Activated naive CD8-positive, alpha-beta T cell (primary cell): ENCODE results near the gene PIP4P1.

Source experiments
- H3K27ac Mint-ChIP-seq: one replicate; pipeline ENCODE4 v1.8.0; 2021; ENCODE audit warnings: mixed read lengths
- H3K27me3 Mint-ChIP-seq: one replicate; pipeline ENCODE4 v1.8.0; 2021; ENCODE audit warnings: mixed read lengths
- H3K36me3 Mint-ChIP-seq: one replicate; pipeline ENCODE4 v1.8.0; 2021; ENCODE audit warnings: mixed read lengths
- H3K4me1 Mint-ChIP-seq: one replicate; pipeline ENCODE4 v1.8.0; 2021; ENCODE audit warnings: low read depth, mixed read lengths
- H3K4me3 Mint-ChIP-seq: one replicate; pipeline ENCODE4 v1.8.0; 2021; ENCODE audit warnings: mild to moderate bottlenecking, mixed read lengths
- H3K9me3 Mint-ChIP-seq: one replicate; pipeline ENCODE4 v1.8.0; 2021; ENCODE audit warnings: low read depth, mixed read lengths

The PIP4P1 gene

DNA sequence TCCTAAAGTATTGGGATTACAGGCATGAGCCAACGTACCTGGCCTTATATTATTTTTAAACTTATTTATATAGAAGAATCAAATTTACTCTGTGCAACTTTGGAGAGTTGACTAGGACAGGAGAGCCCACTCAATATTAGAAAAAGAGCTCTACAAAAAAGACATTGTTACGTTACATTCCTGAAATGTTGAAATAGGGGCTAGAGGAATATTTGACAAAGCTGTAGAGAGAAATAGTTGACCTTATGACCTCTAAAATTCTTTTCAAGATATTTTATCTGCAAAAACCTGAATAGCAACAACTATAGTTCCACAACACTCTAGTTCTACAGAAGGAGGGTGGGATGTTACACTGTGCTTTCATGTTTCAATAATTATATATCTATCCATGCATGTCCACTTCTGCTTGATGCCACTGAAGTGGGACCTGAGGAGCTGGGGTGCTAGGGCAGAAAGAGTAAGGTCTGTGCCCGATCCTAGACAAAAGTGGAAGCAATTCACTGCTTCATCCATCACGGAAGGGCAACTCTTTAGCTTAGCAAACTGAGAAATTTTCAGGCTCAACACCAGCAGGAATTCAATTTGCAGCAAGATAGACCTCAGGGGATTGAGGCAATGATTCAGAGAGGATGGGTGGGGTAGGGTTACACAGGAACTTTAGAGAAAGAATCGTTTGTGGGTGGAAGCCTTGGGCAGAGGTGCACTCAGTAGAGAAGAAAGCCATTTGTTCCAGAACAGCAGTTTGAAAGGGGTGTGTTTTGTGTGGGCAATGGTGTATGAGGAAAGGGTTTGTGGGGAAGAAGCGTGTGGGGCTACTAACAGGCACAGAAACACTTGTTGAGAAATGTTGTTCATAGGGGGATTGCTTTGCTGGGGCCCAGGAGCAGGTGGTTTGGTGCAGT, 28.1 kb upstream of the PIP4P1 start:
- Mint-ChIP-seq H3K4me3 (peak overlapping the region; percentile 44), H3K27ac (peak overlapping the region; percentile 83), H3K27me3 (no peaks in the 10 kb centered on the region), H3K4me1 (peaks cover 64% of the 10 kb centered on the region), H3K36me3 (peaks cover 2% of the 10 kb centered on the region), H3K9me3 (no peaks in the 10 kb centered on the region)

DNA sequence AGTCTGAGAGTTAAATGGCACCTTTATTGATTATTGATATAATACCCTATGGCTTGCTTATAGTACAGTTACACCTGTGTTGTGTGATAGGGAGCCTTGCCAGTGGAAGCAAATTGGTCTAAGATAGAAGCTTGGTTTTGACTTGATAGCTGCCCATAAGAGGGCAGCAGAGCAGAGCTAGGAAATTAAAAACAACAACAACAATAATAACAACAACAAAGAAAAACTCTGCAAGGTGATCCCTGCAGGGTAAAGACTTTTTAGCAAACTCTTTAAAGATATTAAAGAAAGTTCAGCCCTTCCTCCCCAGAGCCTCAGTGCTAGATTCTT, 26.1 kb upstream of the PIP4P1 start:
- H3K27ac Mint-ChIP-seq = no peak overlapping the region
- H3K4me3 Mint-ChIP-seq = peak overlapping the region; percentile 40
- no peaks in the 10 kb centered on the region for H3K27me3 Mint-ChIP-seq
- H3K36me3 Mint-ChIP-seq = peaks cover 2% of the 10 kb centered on the region
- peaks cover 70% of the 10 kb centered on the region for H3K4me1 Mint-ChIP-seq
- H3K9me3 Mint-ChIP-seq = no peaks in the 10 kb centered on the region

DNA sequence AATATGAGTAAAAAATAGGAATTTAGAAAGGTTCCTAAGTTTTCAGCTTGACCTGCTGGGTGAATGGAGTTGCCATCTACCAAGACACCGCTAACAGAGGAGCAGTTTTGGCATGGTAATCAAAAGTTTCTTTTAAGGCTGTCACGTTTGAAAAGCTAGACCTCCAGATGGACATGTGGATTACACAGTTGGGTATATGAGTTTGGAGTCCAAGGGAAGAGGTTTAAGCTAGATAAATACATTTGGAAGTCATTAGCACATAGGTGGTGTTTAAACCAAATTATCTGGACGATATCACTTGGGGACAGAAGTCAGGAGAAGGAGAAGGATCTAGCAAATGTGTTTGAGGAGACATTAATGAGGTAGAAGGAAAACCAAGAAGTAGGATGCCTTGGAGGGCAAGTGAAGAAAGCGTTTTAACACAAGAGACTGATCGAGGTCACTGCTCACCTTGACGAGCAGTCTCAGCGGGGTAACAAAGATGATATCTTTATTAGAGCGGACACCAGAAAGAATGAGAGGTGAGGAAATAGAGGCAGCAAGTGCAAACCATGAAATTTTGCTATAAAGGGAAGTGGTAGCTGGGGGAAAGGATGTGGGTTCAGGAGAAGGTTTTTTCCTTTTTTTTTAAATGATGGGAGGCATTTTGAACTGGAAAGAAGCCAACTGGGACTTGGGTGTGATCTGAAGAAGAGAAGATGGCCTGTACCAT, 25.6 kb upstream of the PIP4P1 start:
- H3K27me3 Mint-ChIP-seq = no peaks in the 10 kb centered on the region
- H3K4me1 Mint-ChIP-seq = peaks cover 71% of the 10 kb centered on the region
- H3K27ac Mint-ChIP-seq = peak overlapping the region; percentile 24
- no peaks in the 10 kb centered on the region for H3K9me3 Mint-ChIP-seq
- peaks cover 2% of the 10 kb centered on the region for H3K36me3 Mint-ChIP-seq
- H3K4me3 Mint-ChIP-seq = peak overlapping the region; percentile 40

DNA sequence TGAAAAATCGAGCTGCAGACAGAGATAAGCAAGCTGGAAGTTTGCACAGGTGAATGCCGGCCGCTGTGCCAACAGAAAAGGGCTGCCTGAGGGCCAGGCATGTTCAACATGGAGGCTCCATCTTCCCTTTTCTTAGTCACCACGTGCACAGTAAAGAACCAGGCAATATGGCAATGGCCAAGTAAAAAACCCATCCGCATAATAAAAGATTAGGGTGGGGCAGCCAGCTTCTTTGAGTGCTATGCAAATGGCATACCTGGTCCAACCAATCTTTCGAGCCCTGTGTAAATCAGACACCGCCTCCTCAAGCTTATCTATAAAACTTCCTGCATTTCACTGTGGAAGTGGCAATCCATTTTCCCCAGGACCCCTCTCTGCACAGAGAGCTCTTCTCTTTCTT, 24.7 kb upstream of the PIP4P1 start:
- no peaks in the 10 kb centered on the region for H3K27me3 Mint-ChIP-seq
- H3K36me3 Mint-ChIP-seq = peaks cover 2% of the 10 kb centered on the region
- no peaks in the 10 kb centered on the region for H3K9me3 Mint-ChIP-seq
- peaks cover 70% of the 10 kb centered on the region for H3K4me1 Mint-ChIP-seq
- H3K4me3 Mint-ChIP-seq = no peak overlapping the region
- no peak overlapping the region for H3K27ac Mint-ChIP-seq

DNA sequence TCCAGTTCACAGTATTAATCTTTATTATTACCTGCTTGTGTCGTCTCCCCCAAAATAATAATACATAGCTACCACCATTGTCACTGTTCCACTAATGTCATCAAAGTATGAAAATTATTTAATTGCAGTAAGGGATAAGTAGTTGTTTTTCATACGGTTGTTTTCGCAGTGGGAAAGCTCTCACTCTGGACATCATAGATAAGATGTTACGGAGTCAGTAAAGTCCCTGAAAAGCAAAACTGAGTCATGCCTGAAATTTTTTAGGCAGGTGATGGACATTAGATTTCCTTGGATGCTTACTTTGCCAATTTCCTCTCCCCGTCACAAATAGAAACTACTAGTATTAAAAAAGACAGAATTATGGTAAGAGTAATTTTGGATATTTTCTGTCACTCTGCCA, 21.1 kb upstream of the PIP4P1 start:
- Mint-ChIP-seq H3K27ac (peak overlapping the region; percentile 75), H3K27me3 (no peaks in the 10 kb centered on the region), H3K9me3 (no peaks in the 10 kb centered on the region), H3K4me3 (no peak overlapping the region), H3K36me3 (peaks cover 10% of the 10 kb centered on the region), H3K4me1 (peaks cover 62% of the 10 kb centered on the region)

DNA sequence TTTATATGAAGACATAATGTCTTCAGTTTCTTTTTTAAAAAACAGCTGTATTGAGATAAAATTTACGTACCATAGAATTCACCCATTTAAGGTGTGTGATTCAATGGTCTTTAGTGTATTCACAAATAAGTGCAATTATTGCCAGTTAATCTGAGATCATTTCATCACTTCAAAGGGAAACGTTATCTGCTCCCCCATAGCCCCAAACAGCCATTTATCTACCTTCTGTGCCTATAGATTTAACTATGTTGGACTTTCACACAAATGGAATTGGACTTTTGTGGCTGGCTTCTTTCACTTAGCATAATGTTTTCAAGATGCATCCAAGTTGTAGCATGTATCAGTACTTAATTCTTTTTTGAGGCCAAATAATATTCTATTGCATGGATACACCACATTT, 17.7 kb upstream of the PIP4P1 start:
- H3K9me3 Mint-ChIP-seq = no peaks in the 10 kb centered on the region
- no peak overlapping the region for H3K4me3 Mint-ChIP-seq
- peaks cover 79% of the 10 kb centered on the region for H3K4me1 Mint-ChIP-seq
- H3K36me3 Mint-ChIP-seq = peaks cover 29% of the 10 kb centered on the region
- no peaks in the 10 kb centered on the region for H3K27me3 Mint-ChIP-seq
- peak overlapping the region; percentile 7 for H3K27ac Mint-ChIP-seq

DNA sequence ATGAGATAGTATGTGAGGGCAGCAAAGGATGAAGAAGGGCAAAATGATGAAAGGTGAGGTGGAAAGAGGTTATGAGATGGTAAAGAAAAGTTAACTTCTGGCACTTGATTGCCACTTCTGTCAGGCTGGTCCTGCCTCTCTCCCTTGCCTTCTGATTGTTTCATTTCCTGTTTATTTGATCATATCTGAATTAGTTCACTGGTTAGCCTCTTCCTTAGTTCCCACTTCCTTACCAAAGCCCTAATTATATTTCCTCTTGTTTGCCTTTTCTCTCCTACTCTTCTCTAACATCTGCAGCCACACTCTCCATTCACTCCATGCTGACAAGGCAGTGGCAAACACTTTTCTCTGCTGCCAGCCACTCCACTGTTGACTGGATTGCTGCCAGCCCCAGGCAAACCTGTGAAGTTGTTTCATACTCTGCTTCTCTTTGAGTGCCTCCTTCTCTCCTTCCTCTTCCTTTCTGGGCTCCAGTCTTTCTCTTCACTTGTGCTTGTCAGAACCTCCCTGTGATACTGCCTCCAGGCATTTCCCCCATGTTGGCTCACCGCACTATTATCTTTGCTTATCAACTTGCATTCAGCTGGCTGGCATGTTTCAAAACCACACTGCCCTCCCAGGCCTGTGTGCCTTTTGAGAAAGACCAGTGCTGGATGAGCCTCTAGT, 16.1 kb upstream of the PIP4P1 start:
- Mint-ChIP-seq H3K4me1 (peaks cover 77% of the 10 kb centered on the region), H3K27me3 (no peaks in the 10 kb centered on the region), H3K27ac (peak overlapping the region; percentile 91), H3K4me3 (peak overlapping the region; percentile 71), H3K36me3 (peaks cover 34% of the 10 kb centered on the region), H3K9me3 (no peaks in the 10 kb centered on the region)

DNA sequence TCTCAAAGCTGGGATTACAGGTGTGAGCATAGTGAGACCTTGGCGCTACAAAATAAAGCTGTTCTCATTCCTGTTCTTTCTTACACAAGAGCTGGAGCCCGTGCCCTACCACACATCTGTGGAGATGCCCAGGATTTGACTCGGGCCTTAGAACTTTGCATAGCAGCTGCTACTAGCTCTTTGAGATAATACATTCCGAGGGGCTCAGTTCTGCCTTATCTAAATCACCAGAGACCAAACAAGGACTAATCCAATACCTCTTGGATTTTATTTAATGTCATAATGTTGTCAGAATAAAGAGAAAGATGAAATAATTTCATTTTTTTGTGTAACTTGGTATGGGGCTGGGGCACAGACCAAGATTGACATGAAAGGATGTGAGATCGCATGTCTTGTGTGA, 15.5 kb upstream of the PIP4P1 start:
- peaks cover 38% of the 10 kb centered on the region for H3K36me3 Mint-ChIP-seq
- no peaks in the 10 kb centered on the region for H3K9me3 Mint-ChIP-seq
- no peaks in the 10 kb centered on the region for H3K27me3 Mint-ChIP-seq
- H3K4me3 Mint-ChIP-seq = peak overlapping the region; percentile 71
- peaks cover 78% of the 10 kb centered on the region for H3K4me1 Mint-ChIP-seq
- peak overlapping the region; percentile 91 for H3K27ac Mint-ChIP-seq

DNA sequence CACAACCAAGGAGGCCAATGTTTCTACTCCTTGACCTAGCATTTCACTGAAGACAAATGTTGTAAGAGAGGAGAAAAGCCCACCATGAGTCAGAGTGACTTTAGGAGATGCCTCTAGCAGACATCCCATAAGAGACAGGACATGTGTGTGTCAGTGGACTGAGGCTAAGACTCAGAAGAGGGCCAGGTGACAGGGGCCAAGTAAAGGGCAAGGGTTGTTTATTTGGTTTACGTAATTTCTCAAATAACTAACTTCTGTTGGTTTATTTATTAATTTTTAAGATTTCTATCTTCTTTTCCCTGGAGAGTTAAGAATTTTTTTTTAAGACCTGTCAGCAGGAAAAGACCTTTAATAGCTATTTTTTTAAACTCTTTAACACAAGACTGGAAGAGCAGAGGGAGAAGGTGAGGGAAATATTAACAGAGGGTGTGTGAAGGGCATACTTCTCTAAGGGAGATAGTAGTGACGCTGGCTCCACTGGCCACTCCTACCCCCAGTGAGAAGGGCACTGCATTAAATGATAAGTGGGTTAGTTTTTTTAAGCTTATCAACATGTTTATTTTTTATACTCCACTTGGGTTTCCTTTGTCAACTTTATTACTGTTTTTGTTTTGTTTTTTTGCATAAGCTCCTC, 11.4 kb upstream of the PIP4P1 start:
- Mint-ChIP-seq H3K36me3 (peaks cover 38% of the 10 kb centered on the region), H3K27ac (peak overlapping the region; percentile 77), H3K27me3 (no peaks in the 10 kb centered on the region), H3K4me1 (peaks cover 69% of the 10 kb centered on the region), H3K9me3 (no peaks in the 10 kb centered on the region), H3K4me3 (peak overlapping the region; percentile 73)

DNA sequence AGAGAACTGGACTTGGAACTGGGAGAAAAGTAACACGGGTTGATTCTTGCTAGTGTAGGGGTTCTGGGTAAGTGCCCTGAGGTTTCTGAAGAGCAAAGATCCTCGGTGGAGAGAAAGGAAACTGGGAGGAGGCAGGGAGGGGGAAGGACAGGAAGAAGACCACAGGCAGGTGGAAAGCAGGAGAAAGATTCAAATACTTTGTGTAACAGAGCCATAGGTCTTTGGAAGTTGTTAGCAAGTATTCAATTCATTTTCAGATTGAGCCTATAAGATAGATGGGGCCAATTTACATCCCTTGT, 9.3 kb upstream of the PIP4P1 start:
- H3K36me3 Mint-ChIP-seq = peaks cover 25% of the 10 kb centered on the region
- H3K27me3 Mint-ChIP-seq = no peaks in the 10 kb centered on the region
- peaks cover 48% of the 10 kb centered on the region for H3K4me1 Mint-ChIP-seq
- H3K9me3 Mint-ChIP-seq = no peaks in the 10 kb centered on the region
- peak overlapping the region; percentile 99 for H3K27ac Mint-ChIP-seq
- H3K4me3 Mint-ChIP-seq = peak overlapping the region; percentile 99

DNA sequence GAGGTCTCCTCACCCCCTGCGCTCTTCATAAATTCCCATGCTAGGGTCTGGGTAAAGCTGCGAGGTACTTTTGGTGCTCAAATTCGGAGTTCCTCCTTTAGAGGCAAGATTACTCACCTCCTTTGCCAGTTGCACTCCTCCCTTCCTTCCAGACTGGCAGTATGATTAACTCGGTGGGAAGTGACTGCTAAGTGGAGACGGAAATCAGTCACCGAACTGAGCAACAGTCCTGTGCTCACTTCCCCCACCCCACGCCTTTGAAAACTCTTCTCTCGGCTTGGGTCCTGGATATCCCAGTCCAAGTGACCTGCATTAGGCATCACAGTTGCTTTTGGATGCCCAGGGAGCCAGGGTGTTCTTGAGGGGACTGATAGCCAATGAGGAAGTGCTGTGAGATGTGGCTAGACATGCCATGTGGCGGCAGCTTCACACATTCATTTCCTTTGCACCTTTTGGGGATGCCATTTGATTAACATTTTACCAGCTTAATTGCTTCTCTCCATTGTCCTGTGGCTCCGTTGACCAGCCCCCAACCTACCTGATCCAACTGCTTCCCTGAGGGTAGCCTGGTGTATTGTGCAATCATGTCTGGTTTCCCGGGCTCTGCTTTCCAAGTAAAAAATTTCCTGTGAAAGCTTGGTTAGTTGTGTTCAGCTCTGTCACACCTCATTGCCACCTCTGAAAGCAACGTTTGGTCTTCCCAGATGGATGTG, 8.8 kb upstream of the PIP4P1 start:
- Mint-ChIP-seq H3K9me3 (no peaks in the 10 kb centered on the region), H3K36me3 (peaks cover 23% of the 10 kb centered on the region), H3K4me3 (peak overlapping the region; percentile 99), H3K27me3 (no peaks in the 10 kb centered on the region), H3K27ac (peak overlapping the region; percentile 99), H3K4me1 (peaks cover 44% of the 10 kb centered on the region)

DNA sequence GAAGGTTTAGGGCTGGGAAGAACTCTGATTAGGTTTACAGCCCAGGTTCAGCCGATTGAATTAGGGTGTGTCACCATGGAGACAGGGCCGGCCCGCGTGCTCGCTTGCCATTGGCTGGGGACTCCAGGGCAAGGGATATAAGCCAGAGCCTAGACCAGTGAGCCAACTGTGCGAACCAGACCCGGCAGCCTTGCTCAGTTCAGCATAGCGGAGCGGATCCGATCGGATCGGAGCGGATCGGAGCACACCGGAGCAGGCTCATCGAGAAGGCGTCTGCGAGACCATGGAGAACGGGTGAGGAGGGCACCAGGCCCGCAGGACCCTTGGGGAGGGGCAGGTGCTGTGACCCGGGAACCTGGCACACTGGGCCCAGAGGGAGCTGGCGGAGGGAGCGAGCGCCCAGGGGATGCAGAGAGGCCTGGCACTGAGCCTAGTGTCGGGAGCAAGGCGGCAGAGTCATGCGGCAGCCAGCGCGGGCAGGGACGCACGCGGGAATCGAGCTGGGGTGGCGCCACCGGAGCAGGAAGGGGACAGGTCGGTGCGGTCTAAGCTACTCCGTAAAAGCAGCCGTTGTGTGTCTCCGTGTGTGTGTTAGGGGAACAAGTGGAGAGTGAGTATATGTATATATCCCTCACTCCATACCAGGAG, 8.1 kb upstream of the PIP4P1 start, which contains the start of gene PNP:
PNP (plus strand) TSS at position 165 of the 648 bp plus-strand sequence; CDS start at position 284, 119 bp downstream.
- peaks cover 38% of the 10 kb centered on the region for H3K4me1 Mint-ChIP-seq
- H3K27me3 Mint-ChIP-seq = no peaks in the 10 kb centered on the region
- peak within 1 kb of the TSS; percentile 99 for H3K27ac Mint-ChIP-seq
- peak within 1 kb of the TSS; percentile 99 for H3K4me3 Mint-ChIP-seq
- H3K9me3 Mint-ChIP-seq = no peaks in the 10 kb centered on the region
- H3K36me3 Mint-ChIP-seq = peaks cover 18% of the 10 kb centered on the region

DNA sequence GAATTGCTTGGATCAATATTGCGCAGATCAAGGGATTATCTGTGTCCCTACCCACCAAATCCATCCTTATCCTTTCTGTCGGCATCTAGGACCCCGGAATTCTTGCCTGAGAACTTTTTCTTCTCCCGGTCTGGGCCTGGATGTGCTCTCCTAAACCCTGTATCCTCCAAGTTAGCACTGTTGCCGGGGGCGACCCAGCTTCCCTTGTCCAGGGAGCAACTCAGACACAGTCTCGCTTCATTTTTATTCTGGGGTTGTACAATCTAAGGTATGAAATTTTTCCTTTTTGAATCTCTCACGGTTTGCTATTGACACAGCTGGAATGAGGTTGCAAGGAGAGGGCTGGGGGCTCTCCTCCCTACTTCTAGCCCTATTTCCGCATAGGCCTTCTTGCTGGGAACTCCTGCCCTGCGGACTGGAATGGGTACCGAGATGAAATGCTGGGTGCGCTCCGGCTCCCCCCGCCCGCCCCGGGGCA, 7.6 kb upstream of the PIP4P1 start:
- no peaks in the 10 kb centered on the region for H3K27me3 Mint-ChIP-seq
- peaks cover 32% of the 10 kb centered on the region for H3K4me1 Mint-ChIP-seq
- H3K27ac Mint-ChIP-seq = peak overlapping the region; percentile 99
- H3K9me3 Mint-ChIP-seq = no peaks in the 10 kb centered on the region
- H3K4me3 Mint-ChIP-seq = peak overlapping the region; percentile 99
- peaks cover 13% of the 10 kb centered on the region for H3K36me3 Mint-ChIP-seq
